ENCODE results near the gene TAGLN2.

DNA sequence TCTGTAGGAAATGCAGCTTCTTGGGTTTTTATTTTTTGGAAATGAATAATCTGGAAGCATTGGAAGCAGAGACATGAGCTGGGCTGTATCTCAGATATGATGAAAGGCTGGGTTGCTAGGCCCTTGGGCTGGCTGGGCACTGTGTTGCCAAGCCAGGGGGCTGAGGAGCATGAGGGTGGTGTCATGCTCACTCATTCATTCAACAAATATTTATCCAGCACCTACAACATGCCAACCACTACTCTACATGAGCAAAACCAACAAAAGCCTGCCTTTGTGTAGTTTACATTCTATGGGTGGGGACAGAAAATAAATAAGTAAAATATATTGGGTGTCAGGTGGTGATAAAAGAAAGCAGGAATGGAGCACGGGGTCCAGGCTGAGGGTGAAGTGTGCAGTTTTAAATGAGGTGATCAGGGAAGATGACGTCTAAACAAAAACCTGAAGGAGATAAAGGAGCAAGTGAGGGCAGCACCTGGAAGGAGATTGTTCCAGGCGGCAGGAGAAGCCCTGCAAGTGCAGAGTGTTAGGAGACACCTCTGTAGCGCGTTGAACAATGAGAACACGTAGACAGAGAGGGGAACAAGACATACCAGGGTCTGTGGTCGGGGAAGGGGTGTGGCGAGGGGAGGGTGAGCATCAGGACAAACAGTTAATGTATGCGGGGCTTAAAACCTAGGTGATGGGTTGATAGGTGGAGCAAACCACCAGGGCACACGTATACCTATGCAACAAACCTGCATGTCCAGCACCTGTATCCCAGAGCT is 10.9 kb downstream of the TAGLN2 start:
- TF ChIP-seq, protein P1, sequence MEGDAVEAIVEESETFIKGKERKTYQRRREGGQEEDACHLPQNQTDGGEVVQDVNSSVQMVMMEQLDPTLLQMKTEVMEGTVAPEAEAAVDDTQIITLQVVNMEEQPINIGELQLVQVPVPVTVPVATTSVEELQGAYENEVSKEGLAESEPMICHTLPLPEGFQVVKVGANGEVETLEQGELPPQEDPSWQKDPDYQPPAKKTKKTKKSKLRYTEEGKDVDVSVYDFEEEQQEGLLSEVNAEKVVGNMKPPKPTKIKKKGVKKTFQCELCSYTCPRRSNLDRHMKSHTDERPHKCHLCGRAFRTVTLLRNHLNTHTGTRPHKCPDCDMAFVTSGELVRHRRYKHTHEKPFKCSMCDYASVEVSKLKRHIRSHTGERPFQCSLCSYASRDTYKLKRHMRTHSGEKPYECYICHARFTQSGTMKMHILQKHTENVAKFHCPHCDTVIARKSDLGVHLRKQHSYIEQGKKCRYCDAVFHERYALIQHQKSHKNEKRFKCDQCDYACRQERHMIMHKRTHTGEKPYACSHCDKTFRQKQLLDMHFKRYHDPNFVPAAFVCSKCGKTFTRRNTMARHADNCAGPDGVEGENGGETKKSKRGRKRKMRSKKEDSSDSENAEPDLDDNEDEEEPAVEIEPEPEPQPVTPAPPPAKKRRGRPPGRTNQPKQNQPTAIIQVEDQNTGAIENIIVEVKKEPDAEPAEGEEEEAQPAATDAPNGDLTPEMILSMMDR (IDR thresholded peaks at IDR 0.05) = no peak
- TF ChIP-seq NFYB (CRISPR knock-in tag; conservative IDR thresholded peaks at IDR 0.05; ENCODE audit: low read depth) (no peak), GABPB1 (CRISPR knock-in tag; IDR thresholded peaks at IDR 0.05) (no peak), SMAD3 (CRISPR knock-in tag; IDR thresholded peaks at IDR 0.05; ENCODE audit: borderline replicate concordance) (no peak)
- TF ChIP-seq, protein P2, sequence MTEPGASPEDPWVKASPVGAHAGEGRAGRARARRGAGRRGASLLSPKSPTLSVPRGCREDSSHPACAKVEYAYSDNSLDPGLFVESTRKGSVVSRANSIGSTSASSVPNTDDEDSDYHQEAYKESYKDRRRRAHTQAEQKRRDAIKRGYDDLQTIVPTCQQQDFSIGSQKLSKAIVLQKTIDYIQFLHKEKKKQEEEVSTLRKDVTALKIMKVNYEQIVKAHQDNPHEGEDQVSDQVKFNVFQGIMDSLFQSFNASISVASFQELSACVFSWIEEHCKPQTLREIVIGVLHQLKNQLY (CRISPR knock-in tag; IDR thresholded peaks at IDR 0.05) = no peak
